ENCODE data around the gene ZMYND15. TPM values are rescaled to one million over a fixed set of nuclear protein-coding genes. Genes with fewer than 3 reads are reported as not detected.
A peak's percentile ranks its signal among the peaks of the same experiment; 100 is the strongest.

The ZMYND15 gene
- total and polyA plus RNA-seq, 2 experiments from 2014 or later: 0.32 to 1.4 TPM

DNA sequence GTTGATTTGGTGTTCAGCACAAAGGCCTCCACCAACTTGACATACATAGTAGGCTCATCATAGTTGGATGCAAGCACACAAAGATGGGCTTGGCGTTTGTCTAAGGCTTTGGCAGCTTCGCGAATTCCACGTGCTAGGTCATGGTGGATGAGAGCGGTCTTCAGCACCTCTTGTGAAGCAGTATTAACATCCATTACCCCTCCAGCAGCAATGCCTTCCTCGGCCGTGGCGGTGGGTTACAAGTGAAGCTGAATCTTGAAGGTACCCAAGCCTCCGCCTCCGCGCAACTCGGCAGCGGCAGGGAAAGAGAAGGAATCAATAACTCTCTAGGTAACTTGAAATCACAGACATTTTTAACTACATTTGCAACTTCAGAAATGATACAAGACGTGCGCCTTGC, 34.6 kb upstream of the ZMYND15 start:
- H3K27ac Mint-ChIP-seq: peak overlapping the region; percentile 98; the same call in 1 of the 2 replicates
- Histone ChIP-seq H3K4me3 (peak overlapping the region; percentile 99; the same call in 1 of the 2 replicates), H3K27me3 (ENCODE audit: insufficient read depth) (no peaks in the 10 kb centered on the region), H3K9me2 (ENCODE audit: insufficient read depth) (no peaks in the 10 kb centered on the region), H3K4me2 (peak overlapping the region; percentile 100), H4K20me1 (replicated peaks; ENCODE audit: insufficient read depth) (peaks cover 32% of the 10 kb centered on the region), H3K27ac (ENCODE audit: low read depth) (no peak overlapping the region), H3K36me3 (ENCODE audit: insufficient read depth) (peaks cover 4% of the 10 kb centered on the region; the same call in 1 of the 2 replicates), H3K4me1 (ENCODE audit: insufficient read depth) (peaks cover 28% of the 10 kb centered on the region), H3K79me2 (replicated peaks; ENCODE audit: insufficient read depth) (peaks cover 39% of the 10 kb centered on the region), H3F3A (replicated peaks; ENCODE audit: low read depth) (peaks cover 19% of the 10 kb centered on the region; the same call in 1 of the 2 replicates), H2AFZ (no peak overlapping the region)
- DNase-seq (ENCODE audit: low spot score) (no peak), ATAC-seq (no peak)
- H3K4me1 Mint-ChIP-seq: peaks cover 42% of the 10 kb centered on the region
- peaks cover 18% of the 10 kb centered on the region for H3K27me3 Mint-ChIP-seq (ENCODE audit: insufficient read depth, low read depth, poor library complexity)
- H3K9me3 Mint-ChIP-seq: peaks cover 10% of the 10 kb centered on the region; the same call in 2 of the 3 replicates
- peak overlapping the region; percentile 96 for H3K4me3 Mint-ChIP-seq
- no peak for TF ChIP-seq EZH2 (IDR thresholded peaks at IDR 0.05; ENCODE audit: low read depth, unreplicated experiment)
- TF ChIP-seq, protein P1, sequence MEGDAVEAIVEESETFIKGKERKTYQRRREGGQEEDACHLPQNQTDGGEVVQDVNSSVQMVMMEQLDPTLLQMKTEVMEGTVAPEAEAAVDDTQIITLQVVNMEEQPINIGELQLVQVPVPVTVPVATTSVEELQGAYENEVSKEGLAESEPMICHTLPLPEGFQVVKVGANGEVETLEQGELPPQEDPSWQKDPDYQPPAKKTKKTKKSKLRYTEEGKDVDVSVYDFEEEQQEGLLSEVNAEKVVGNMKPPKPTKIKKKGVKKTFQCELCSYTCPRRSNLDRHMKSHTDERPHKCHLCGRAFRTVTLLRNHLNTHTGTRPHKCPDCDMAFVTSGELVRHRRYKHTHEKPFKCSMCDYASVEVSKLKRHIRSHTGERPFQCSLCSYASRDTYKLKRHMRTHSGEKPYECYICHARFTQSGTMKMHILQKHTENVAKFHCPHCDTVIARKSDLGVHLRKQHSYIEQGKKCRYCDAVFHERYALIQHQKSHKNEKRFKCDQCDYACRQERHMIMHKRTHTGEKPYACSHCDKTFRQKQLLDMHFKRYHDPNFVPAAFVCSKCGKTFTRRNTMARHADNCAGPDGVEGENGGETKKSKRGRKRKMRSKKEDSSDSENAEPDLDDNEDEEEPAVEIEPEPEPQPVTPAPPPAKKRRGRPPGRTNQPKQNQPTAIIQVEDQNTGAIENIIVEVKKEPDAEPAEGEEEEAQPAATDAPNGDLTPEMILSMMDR (conservative IDR thresholded peaks at IDR 0.05; ENCODE audit: low read depth in 2 of 2): no peak
- TF ChIP-seq EZH2phosphoT487 (IDR thresholded peaks at IDR 0.05; ENCODE audit: unreplicated experiment): no peak
- TF ChIP-seq, protein P2, sequence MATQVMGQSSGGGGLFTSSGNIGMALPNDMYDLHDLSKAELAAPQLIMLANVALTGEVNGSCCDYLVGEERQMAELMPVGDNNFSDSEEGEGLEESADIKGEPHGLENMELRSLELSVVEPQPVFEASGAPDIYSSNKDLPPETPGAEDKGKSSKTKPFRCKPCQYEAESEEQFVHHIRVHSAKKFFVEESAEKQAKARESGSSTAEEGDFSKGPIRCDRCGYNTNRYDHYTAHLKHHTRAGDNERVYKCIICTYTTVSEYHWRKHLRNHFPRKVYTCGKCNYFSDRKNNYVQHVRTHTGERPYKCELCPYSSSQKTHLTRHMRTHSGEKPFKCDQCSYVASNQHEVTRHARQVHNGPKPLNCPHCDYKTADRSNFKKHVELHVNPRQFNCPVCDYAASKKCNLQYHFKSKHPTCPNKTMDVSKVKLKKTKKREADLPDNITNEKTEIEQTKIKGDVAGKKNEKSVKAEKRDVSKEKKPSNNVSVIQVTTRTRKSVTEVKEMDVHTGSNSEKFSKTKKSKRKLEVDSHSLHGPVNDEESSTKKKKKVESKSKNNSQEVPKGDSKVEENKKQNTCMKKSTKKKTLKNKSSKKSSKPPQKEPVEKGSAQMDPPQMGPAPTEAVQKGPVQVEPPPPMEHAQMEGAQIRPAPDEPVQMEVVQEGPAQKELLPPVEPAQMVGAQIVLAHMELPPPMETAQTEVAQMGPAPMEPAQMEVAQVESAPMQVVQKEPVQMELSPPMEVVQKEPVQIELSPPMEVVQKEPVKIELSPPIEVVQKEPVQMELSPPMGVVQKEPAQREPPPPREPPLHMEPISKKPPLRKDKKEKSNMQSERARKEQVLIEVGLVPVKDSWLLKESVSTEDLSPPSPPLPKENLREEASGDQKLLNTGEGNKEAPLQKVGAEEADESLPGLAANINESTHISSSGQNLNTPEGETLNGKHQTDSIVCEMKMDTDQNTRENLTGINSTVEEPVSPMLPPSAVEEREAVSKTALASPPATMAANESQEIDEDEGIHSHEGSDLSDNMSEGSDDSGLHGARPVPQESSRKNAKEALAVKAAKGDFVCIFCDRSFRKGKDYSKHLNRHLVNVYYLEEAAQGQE (IDR thresholded peaks at IDR 0.05; ENCODE audit: unreplicated experiment): no peak
- no peak for TF ChIP-seq STAT1 (IDR thresholded peaks at IDR 0.05; ENCODE audit: unreplicated experiment)
- no peak for TF ChIP-seq NANOG (IDR thresholded peaks at IDR 0.05; ENCODE audit: borderline replicate concordance)
- no peak for TF ChIP-seq JUNB (IDR thresholded peaks at IDR 0.05; ENCODE audit: unreplicated experiment)
- no peak for TF ChIP-seq ZNF331 (CRISPR knock-in tag; IDR thresholded peaks at IDR 0.05; ENCODE audit: low read depth)
- no peak for TF ChIP-seq POLR2AphosphoS5 (IDR thresholded peaks at IDR 0.05; ENCODE audit: low read depth)
- no peak for TF ChIP-seq CREB1 (CRISPR knock-in tag; IDR thresholded peaks at IDR 0.05; ENCODE audit: low read depth)
- H3K36me3 Mint-ChIP-seq (ENCODE audit: low read depth): peaks cover 6% of the 10 kb centered on the region; the same call in 2 of the 3 replicates

DNA sequence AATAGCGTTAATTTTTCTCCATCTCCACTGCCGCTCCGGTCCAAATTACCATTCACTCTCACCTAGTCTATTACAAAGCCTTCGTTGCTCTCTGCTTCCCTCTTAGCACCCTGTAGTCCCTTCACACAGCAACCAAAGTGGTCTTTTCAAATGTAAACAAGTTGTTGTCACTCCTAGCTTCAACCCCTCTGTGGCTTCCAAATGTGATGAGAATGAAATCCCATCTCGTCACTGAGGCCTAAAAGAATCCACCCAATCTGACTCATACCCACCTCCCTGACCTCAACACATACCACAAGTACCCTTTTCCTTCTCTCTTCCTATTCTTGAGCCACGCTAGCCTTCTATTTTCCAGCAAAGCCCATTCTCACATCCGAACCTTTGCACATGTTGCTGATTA, 33.5 kb upstream of the ZMYND15 start:
- peaks cover 6% of the 10 kb centered on the region; the same call in 2 of the 3 replicates for H3K36me3 Mint-ChIP-seq (ENCODE audit: low read depth)
- no peak for TF ChIP-seq EZH2 (IDR thresholded peaks at IDR 0.05; ENCODE audit: low read depth, unreplicated experiment)
- TF ChIP-seq, protein P2 (IDR thresholded peaks at IDR 0.05; ENCODE audit: unreplicated experiment): no peak
- TF ChIP-seq, protein P3, sequence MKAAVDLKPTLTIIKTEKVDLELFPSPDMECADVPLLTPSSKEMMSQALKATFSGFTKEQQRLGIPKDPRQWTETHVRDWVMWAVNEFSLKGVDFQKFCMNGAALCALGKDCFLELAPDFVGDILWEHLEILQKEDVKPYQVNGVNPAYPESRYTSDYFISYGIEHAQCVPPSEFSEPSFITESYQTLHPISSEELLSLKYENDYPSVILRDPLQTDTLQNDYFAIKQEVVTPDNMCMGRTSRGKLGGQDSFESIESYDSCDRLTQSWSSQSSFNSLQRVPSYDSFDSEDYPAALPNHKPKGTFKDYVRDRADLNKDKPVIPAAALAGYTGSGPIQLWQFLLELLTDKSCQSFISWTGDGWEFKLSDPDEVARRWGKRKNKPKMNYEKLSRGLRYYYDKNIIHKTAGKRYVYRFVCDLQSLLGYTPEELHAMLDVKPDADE (IDR thresholded peaks at IDR 0.05): no peak
- no peak for TF ChIP-seq STAT1 (IDR thresholded peaks at IDR 0.05; ENCODE audit: unreplicated experiment)
- no peak for TF ChIP-seq JUNB (IDR thresholded peaks at IDR 0.05; ENCODE audit: unreplicated experiment)

More for the DNA sequence above, 33.5 kb upstream of the ZMYND15 start:
- H3K27ac Mint-ChIP-seq: peak overlapping the region; percentile 64
- H3K9me3 Mint-ChIP-seq: peaks cover 10% of the 10 kb centered on the region; the same call in 2 of the 3 replicates
- Histone ChIP-seq H3K27ac (ENCODE audit: low read depth) (peak overlapping the region; percentile 42; the same call in 1 of the 2 replicates), H3K4me2 (peak overlapping the region; percentile 19; the same call in 1 of the 2 replicates), H2AFZ (no peak overlapping the region), H3K27me3 (ENCODE audit: insufficient read depth) (no peaks in the 10 kb centered on the region), H3K4me3 (no peak overlapping the region), H3K36me3 (ENCODE audit: insufficient read depth) (peaks cover 4% of the 10 kb centered on the region; the same call in 1 of the 2 replicates), H3K79me2 (replicated peaks; ENCODE audit: insufficient read depth) (peaks cover 31% of the 10 kb centered on the region), H3K9me2 (ENCODE audit: insufficient read depth) (no peaks in the 10 kb centered on the region), H3K4me1 (ENCODE audit: insufficient read depth) (peaks cover 28% of the 10 kb centered on the region), H4K20me1 (replicated peaks; ENCODE audit: insufficient read depth) (peaks cover 20% of the 10 kb centered on the region), H3F3A (replicated peaks; ENCODE audit: low read depth) (peaks cover 19% of the 10 kb centered on the region; the same call in 1 of the 2 replicates)
- H3K27me3 Mint-ChIP-seq (ENCODE audit: insufficient read depth, low read depth, poor library complexity): peaks cover 18% of the 10 kb centered on the region
- peak; percentile 5 for ATAC-seq
- H3K4me3 Mint-ChIP-seq: peak overlapping the region; percentile 30
- peak; percentile 47 for DNase-seq (ENCODE audit: low spot score)
- peaks cover 43% of the 10 kb centered on the region for H3K4me1 Mint-ChIP-seq

Data from GM23338 (cell line).